ENCODE results near the gene CD2.

CD2 gene

DNA sequence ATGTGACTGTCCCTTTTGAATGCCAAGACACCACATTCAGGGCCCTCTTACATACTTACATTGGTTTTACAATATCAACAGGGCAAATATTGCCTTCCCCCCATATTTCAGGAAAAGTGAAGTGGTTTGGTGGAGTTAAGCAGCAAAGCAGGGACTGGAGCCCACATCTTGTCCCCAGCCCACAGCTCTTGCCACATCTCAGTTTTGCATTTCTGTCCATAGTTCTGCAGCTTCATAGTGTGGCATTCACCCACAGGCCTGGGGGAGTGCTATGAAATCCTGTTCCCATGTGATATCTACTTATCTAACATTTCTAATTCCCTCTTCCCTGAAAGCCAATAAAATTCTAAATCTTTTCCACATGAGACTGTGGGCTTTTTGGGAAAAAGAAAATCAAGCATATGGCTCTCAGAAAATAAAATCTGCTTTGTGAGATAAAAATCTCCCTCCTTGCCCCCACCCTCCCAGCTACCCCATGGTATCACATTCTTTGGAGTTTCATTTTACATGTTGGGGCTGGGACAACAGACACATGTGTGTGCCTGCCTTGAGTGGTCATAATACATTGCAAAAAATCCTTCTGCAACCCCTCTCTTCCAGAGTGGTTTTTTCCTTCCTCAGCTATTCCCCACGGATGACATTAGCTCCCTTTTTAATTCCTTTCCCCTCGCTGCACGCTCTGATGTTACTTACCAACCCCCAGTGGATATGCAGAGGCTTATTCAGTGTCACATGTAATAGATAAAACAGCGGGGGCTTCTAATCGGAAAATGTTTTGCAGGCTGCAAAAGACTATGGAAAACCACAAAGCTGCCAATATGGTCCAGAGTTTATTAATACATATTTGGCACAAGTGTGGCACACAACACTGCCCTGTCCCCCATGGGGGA is 20.5 kb upstream of the CD2 start:
- no peak overlapping the region for H3K27ac ChIP-seq (ENCODE audit: low read depth, low read length)
- peaks cover 44% of the 10 kb centered on the region for H3K27me3 ChIP-seq (ENCODE audit: insufficient read depth, low read length)
- no peaks in the 10 kb centered on the region for H3K36me3 ChIP-seq (ENCODE audit: insufficient read depth, low read length)
- no peak overlapping the region for H2AFZ ChIP-seq (ENCODE audit: low read length, unreplicated experiment)
- H3K4me3 ChIP-seq (ENCODE audit: low read depth, low read length): no peak overlapping the region
- H3K79me2 ChIP-seq (ENCODE audit: control insufficient read depth, insufficient read depth, low read length, unreplicated experiment): no peaks in the 10 kb centered on the region
- H3K4me1 ChIP-seq (ENCODE audit: control insufficient read depth, insufficient read depth, low read length, unreplicated experiment): no peaks in the 10 kb centered on the region

DNA sequence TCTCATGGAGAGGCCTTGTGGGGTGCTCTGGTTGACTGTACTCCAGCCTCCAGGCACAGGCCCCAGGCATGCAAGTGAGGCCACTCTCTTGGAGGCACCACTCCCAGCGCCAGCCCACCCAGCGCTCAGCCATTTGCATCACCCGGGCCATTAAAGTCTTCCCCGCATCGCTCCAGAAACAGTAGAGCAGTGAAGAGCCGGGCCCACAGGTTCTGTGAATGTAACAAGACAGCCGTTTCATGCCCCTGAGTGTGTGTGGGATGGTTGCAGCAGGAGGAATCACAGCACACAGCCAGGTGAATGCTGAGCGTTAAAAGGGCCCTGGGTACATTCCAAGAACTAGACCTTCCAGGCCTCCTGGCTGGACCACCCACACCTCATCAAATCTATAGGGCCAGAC is 19.0 kb upstream of the CD2 start:
- no peaks in the 10 kb centered on the region for H3K79me2 ChIP-seq (ENCODE audit: control insufficient read depth, insufficient read depth, low read length, unreplicated experiment)
- H3K4me1 ChIP-seq (ENCODE audit: control insufficient read depth, insufficient read depth, low read length, unreplicated experiment): no peaks in the 10 kb centered on the region
- no peaks in the 10 kb centered on the region for H3K36me3 ChIP-seq (ENCODE audit: insufficient read depth, low read length)
- H3K27me3 ChIP-seq (ENCODE audit: insufficient read depth, low read length): peaks cover 29% of the 10 kb centered on the region
- no peak overlapping the region for H2AFZ ChIP-seq (ENCODE audit: low read length, unreplicated experiment)
- H3K4me3 ChIP-seq (ENCODE audit: low read depth, low read length): no peak overlapping the region
- no peak overlapping the region for H3K27ac ChIP-seq (ENCODE audit: low read depth, low read length)

DNA sequence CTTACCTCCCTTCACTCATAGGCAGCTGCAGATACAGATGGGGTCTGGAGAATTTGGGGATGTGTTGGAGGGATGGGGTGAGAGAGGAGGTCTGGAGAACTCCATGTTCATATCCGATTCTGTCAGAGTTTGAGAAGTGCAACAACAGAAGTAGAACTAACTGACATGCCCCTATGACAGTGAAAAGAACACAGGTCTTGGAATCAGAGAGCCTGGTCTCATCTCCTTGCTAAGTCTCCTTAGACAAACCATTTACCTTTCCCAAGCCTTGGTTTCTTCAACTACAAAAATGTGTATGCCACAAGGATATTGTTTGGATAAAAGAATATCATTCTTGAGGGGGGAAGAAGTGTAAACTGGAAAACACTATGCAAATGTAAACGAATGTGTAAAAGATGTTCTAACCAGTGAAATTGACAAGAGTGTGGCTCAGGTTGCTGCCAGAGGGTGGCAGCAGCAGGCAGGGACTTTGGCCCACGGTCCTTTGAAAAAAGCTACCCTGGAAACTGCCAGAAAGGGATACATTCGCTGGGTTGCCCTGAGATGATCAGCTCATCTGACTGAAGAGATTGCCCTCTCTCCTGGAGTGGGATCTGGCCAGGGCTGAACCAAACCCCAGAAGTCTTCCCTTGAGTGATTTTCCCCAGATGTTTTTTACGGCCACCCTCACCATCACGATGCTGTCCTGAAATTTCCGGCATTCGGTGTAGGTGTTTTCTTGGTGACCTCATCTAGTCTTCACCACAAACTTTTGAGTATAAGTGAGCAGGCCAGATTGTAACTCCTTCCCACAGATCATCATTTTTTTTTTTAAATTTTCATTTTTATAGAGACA is 17.0 kb upstream of the CD2 start:
- Histone ChIP-seq H3K27ac (ENCODE audit: low read depth, low read length) (no peak overlapping the region), H3K79me2 (ENCODE audit: control insufficient read depth, insufficient read depth, low read length, unreplicated experiment) (no peaks in the 10 kb centered on the region), H3K36me3 (ENCODE audit: insufficient read depth, low read length) (no peaks in the 10 kb centered on the region), H3K27me3 (ENCODE audit: insufficient read depth, low read length) (peaks cover 14% of the 10 kb centered on the region; the same call in 1 of the 2 replicates), H3K4me1 (ENCODE audit: control insufficient read depth, insufficient read depth, low read length, unreplicated experiment) (no peaks in the 10 kb centered on the region), H3K4me3 (ENCODE audit: low read depth, low read length) (no peak overlapping the region), H2AFZ (ENCODE audit: low read length, unreplicated experiment) (no peak overlapping the region)

DNA sequence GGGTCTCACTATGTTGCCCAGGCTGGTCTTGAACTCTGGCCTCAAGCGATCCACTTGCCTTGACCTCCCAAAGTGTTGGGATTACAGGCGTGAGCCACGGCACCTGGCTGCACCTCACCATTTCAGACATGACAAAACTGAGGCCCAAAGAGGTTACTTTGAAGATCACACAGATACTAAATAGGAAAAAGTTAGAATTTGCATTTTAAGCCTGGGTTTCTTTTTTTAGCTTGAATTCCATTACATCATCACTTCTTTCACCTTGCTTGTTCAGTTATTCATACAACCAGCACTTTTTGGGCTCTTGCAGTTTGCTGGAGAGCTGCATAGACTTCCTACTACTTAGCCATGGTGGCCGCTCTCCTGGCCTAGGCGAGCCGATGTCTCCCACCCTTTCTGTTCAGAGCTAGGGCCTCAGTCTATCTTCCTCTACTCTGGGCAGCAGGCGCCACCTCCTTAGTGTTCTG is 16.3 kb upstream of the CD2 start:
- Histone ChIP-seq H3K36me3 (ENCODE audit: insufficient read depth, low read length) (no peaks in the 10 kb centered on the region), H3K4me3 (ENCODE audit: low read depth, low read length) (no peak overlapping the region), H3K27ac (ENCODE audit: low read depth, low read length) (no peak overlapping the region), H3K79me2 (ENCODE audit: control insufficient read depth, insufficient read depth, low read length, unreplicated experiment) (no peaks in the 10 kb centered on the region), H3K4me1 (ENCODE audit: control insufficient read depth, insufficient read depth, low read length, unreplicated experiment) (no peaks in the 10 kb centered on the region), H2AFZ (ENCODE audit: low read length, unreplicated experiment) (no peak overlapping the region), H3K27me3 (ENCODE audit: insufficient read depth, low read length) (peaks cover 7% of the 10 kb centered on the region; the same call in 1 of the 2 replicates)

DNA sequence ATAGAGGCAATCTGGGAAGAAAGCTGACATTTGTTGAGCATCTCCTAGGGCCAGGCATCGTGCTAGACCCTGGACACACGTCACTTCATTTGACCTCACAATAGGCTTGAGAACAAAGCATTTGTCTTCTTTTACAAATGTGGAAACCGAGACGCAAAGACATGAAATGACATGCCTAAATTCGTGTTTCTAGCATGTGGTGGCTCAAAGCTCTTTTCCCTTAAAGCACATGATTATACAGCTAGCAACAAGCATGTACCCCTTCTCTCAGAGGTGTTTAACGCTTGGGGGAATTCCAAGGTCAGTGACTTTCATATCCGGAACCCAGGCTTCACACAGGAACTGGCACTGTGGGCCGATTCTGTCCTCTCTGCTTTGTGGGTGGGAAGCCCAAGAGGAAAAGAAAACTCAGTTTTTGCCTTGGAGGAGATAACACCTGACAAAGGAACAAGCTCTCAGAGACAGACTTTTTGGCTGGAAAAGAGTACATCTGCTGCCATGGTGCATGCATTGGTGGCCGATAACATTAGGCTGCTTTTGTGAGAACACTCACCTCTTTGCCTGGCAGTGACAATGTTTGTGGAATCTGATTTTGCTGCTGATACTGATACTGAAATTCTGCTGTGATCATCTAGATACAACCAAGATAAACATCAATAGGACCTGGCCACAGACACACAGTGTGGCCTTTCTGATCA is 15.4 kb upstream of the CD2 start:
- no peak overlapping the region for H3K27ac ChIP-seq (ENCODE audit: low read depth, low read length)

DNA sequence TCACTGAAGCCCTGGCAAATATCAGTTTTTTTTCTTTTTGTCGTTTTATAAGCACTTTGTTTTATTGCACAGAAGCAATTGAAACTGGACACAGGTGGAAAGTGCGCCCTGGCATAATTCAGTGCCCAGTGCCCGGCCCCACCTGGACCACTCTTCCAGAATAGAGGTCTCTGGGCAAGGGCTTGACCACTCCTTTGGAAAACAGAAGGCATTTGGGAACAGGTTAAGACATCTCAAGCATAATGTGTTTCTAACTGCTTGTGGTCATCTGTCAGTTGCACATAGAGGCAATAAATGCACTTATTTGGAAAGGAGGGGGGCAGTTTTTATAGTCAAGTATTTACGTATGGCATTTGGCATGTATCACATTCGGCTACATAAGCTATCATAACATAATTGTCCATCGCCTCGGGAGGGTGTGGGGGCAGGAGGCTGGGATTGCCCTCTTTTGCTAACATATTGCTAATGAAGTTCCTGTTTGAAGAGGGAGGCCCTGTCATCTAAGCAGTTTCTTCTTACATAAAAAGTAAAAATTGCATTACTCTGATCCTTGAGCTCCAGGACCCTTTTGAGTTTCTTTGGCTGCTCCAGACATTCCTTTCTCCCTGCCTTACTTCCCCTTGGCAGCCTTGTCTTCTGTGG is 14.7 kb upstream of the CD2 start:
- no peaks in the 10 kb centered on the region for H3K4me1 ChIP-seq (ENCODE audit: control insufficient read depth, insufficient read depth, low read length, unreplicated experiment)
- peaks cover 8% of the 10 kb centered on the region; the same call in 1 of the 2 replicates for H3K27me3 ChIP-seq (ENCODE audit: insufficient read depth, low read length)
- no peak overlapping the region for H2AFZ ChIP-seq (ENCODE audit: low read length, unreplicated experiment)
- no peaks in the 10 kb centered on the region for H3K79me2 ChIP-seq (ENCODE audit: control insufficient read depth, insufficient read depth, low read length, unreplicated experiment)
- no peak overlapping the region for H3K27ac ChIP-seq (ENCODE audit: low read depth, low read length)
- H3K36me3 ChIP-seq (ENCODE audit: insufficient read depth, low read length): no peaks in the 10 kb centered on the region
- no peak overlapping the region for H3K4me3 ChIP-seq (ENCODE audit: low read depth, low read length)

More for the DNA sequence above, 15.4 kb upstream of the CD2 start:
- Histone ChIP-seq H3K4me3 (ENCODE audit: low read depth, low read length) (no peak overlapping the region), H3K79me2 (ENCODE audit: control insufficient read depth, insufficient read depth, low read length, unreplicated experiment) (no peaks in the 10 kb centered on the region), H3K27me3 (ENCODE audit: insufficient read depth, low read length) (peaks cover 2% of the 10 kb centered on the region; the same call in 1 of the 2 replicates), H3K4me1 (ENCODE audit: control insufficient read depth, insufficient read depth, low read length, unreplicated experiment) (no peaks in the 10 kb centered on the region), H2AFZ (ENCODE audit: low read length, unreplicated experiment) (no peak overlapping the region), H3K36me3 (ENCODE audit: insufficient read depth, low read length) (no peaks in the 10 kb centered on the region)

DNA sequence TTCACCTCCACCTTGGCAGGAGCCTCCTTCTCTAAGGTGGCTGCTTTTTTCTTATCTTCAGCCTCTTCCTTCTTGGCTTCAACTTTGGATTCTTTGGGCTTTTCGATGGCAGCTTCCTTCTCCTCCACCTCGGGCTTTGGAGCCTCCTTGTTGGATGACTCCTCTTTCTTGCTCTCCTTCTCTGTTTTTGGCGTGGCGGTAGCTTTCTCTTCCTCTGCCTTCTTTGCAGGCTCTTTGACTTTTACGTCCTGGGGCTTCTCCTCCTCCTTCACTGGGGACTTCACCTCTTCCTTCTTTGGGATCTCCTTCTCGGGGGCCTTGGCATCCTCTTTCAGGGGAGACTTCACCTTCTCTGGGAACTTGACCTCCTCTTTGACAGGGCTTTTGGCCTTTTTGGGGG is 13.9 kb upstream of the CD2 start:
- Histone ChIP-seq H3K36me3 (ENCODE audit: insufficient read depth, low read length) (no peaks in the 10 kb centered on the region), H3K4me3 (ENCODE audit: low read depth, low read length) (no peak overlapping the region), H3K27ac (ENCODE audit: low read depth, low read length) (no peak overlapping the region), H3K27me3 (ENCODE audit: insufficient read depth, low read length) (peaks cover 11% of the 10 kb centered on the region; the same call in 1 of the 2 replicates), H2AFZ (ENCODE audit: low read length, unreplicated experiment) (no peak overlapping the region), H3K79me2 (ENCODE audit: control insufficient read depth, insufficient read depth, low read length, unreplicated experiment) (no peaks in the 10 kb centered on the region), H3K4me1 (ENCODE audit: control insufficient read depth, insufficient read depth, low read length, unreplicated experiment) (no peaks in the 10 kb centered on the region)

DNA sequence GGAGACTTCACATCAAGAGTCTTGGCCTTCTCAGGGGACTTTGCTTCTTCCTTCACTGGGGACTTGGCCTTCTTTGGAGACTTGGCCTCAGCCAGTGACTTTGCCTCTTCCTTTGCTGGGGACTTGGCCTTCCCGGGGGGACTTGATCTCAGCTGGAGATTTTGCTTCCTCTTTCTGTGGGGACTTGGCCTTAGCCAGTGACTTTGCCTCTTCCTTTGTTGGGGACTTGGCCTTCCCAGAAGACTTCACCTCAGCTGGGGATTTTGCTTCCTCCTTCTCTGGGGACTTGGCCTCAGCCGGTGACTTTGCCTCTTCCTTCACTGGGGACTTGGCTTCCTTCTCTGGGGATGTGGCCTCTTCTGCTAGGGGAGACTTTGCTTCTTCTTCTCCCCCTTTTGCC is 13.5 kb upstream of the CD2 start:
- Histone ChIP-seq H3K27ac (ENCODE audit: low read depth, low read length) (no peak overlapping the region), H3K27me3 (ENCODE audit: insufficient read depth, low read length) (peaks cover 15% of the 10 kb centered on the region; the same call in 1 of the 2 replicates), H3K36me3 (ENCODE audit: insufficient read depth, low read length) (no peaks in the 10 kb centered on the region), H3K4me1 (ENCODE audit: control insufficient read depth, insufficient read depth, low read length, unreplicated experiment) (no peaks in the 10 kb centered on the region), H3K4me3 (ENCODE audit: low read depth, low read length) (no peak overlapping the region), H3K79me2 (ENCODE audit: control insufficient read depth, insufficient read depth, low read length, unreplicated experiment) (no peaks in the 10 kb centered on the region), H2AFZ (ENCODE audit: low read length, unreplicated experiment) (no peak overlapping the region)

DNA sequence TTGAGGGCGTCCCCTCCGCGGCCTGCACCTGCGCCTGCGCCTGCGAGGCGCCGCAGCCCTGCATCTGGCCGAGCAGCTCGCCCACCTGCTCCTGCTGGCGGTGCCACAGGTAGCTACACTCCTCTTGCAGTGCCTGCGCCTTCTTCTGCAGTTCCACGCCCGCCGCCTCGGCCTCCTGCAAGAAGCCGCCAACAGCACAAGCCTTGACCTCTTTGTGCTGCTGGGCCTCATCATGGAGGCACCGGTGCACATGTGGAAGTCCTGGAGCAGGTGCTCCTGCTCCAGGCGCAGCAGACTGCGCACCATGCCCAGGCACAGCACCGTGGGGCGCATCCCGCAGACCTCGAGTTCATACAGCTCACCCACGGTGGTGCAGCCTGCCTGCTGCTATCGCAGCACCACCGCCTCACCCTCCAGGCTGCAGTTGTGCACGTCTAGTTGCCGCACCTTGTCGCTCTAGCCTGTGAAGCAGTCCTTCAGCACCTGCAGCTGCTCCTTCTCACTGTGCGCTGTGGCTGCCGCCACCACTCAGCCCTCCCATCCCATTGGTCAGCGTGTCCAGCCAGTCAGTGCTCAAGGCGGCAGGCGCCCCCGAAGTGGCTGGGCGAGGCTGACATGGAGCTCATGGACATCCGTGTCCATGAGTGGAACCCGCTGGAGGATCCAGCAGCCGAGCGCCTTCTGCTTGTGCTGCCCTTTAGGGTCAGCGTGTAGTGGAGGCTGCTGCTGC is 12.2 kb upstream of the CD2 start:
- no peaks in the 10 kb centered on the region for H3K79me2 ChIP-seq (ENCODE audit: control insufficient read depth, insufficient read depth, low read length, unreplicated experiment)

More for the DNA sequence above, 12.2 kb upstream of the CD2 start:
- no peak overlapping the region for H3K27ac ChIP-seq (ENCODE audit: low read depth, low read length)
- no peak overlapping the region for H2AFZ ChIP-seq (ENCODE audit: low read length, unreplicated experiment)
- H3K4me1 ChIP-seq (ENCODE audit: control insufficient read depth, insufficient read depth, low read length, unreplicated experiment): no peaks in the 10 kb centered on the region
- H3K36me3 ChIP-seq (ENCODE audit: insufficient read depth, low read length): no peaks in the 10 kb centered on the region
- H3K27me3 ChIP-seq (ENCODE audit: insufficient read depth, low read length): peaks cover 28% of the 10 kb centered on the region; the same call in 1 of the 2 replicates
- H3K4me3 ChIP-seq (ENCODE audit: low read depth, low read length): no peak overlapping the region
